OCI-LY1 (cell line): ENCODE data around the gene DNASE1L2.
"Not testable (repeated sequence)": the region's sequence is repeated elsewhere in the genome, so short reads cannot be mapped to it uniquely, and the experiment has no call there.

Source experiments
- H2AFZ ChIP-seq: fragments of 200-600 bp; sonication (generic), shearing (Covaris generic); 2 replicates; pipeline ENCODE4 v1.6.0; 2014; ENCODE audit warnings: antibody characterized with exemption, mild to moderate bottlenecking, low read length
- H3F3A ChIP-seq: fragments of 200-600 bp; sonication (generic), shearing (Covaris generic); 2 replicates; pipeline ENCODE4 v1.6.0; 2014; ENCODE audit warnings: mild to moderate bottlenecking, antibody characterized with exemption, low read length, moderate library complexity; ENCODE audit not compliant: insufficient read depth
- H3K27ac ChIP-seq: fragments of 200-600 bp; sonication (generic); 2 replicates; pipeline ENCODE4 v1.5.1; 2014; ENCODE audit warnings: low read length, mixed run types, mild to moderate bottlenecking, low read depth; ENCODE audit not compliant: poor library complexity, severe bottlenecking
- H3K27me3 ChIP-seq: fragments of 200-600 bp; sonication (generic); 2 replicates; pipeline ENCODE4 v1.6.0; 2014; ENCODE audit warnings: antibody characterized with exemption, mild to moderate bottlenecking, low read length, moderate library complexity; ENCODE audit not compliant: insufficient read depth
- H3K36me3 ChIP-seq: fragments of 200-600 bp; sonication (generic); 2 replicates; pipeline ENCODE4 v1.6.1; 2014; ENCODE audit warnings: mild to moderate bottlenecking, antibody characterized with exemption, low read length, moderate library complexity, mixed read lengths; ENCODE audit not compliant: insufficient read depth
- H3K4me1 ChIP-seq: fragments of 200-600 bp; sonication (generic); 2 replicates; pipeline ENCODE4 v1.5.1; 2014; ENCODE audit warnings: mild to moderate bottlenecking, low read length, moderate library complexity; ENCODE audit not compliant: insufficient read depth, severe bottlenecking
- H3K4me2 ChIP-seq: fragments of 200-600 bp; sonication (generic), shearing (Covaris generic); 2 replicates; pipeline ENCODE4 v1.6.1; 2014; ENCODE audit warnings: low read length
- H3K4me3 ChIP-seq: fragments of 200-600 bp; sonication (generic); 2 replicates; pipeline ENCODE4 v1.5.1; 2014; ENCODE audit warnings: low read length, low read depth, mild to moderate bottlenecking, mixed read lengths; ENCODE audit not compliant: poor library complexity, severe bottlenecking
- H3K79me2 ChIP-seq: fragments of 200-600 bp; shearing (Covaris generic); 2 replicates; pipeline ENCODE4 v1.6.1; 2016; ENCODE audit warnings: mixed run types, low read length, mixed read lengths; ENCODE audit not compliant: insufficient read depth
- H3K9ac ChIP-seq: fragments of 200-600 bp; sonication (generic), shearing (Covaris generic); 2 replicates; pipeline ENCODE4 v1.6.1; 2014; ENCODE audit warnings: mild to moderate bottlenecking, low read length, mixed read lengths
- H3K9me2 ChIP-seq: fragments of 200-600 bp; sonication (generic), shearing (Covaris generic); 2 replicates; pipeline ENCODE4 v1.6.1; 2014; ENCODE audit warnings: low read depth, mild to moderate bottlenecking, low read length, mixed read lengths
- H3K9me3 ChIP-seq: fragments of 200-600 bp; shearing (Covaris generic); 2 replicates; pipeline ENCODE4 v1.6.1; 2014; ENCODE audit warnings: low read length, mixed read lengths
- H4K20me1 ChIP-seq: fragments of 200-600 bp; sonication (generic), shearing (Covaris generic); 2 replicates; pipeline ENCODE4 v1.6.0; 2016; ENCODE audit warnings: mild to moderate bottlenecking, low read length; ENCODE audit not compliant: insufficient read depth
- CTCF ChIP-seq: fragments of 200-600 bp; sonication (generic), shearing (Covaris generic); IDR thresholded peaks from 2 replicates; pipeline ENCODE4 v1.5.1; 2017; ENCODE audit warnings: mild to moderate bottlenecking, antibody characterized with exemption, low read length, moderate library complexity, mixed read lengths
- EZH2 ChIP-seq: fragments of 200-600 bp; sonication (generic), shearing (Covaris generic); IDR thresholded peaks from 2 replicates; pipeline ENCODE4 v1.8.0; 2017; ENCODE audit warnings: borderline replicate concordance, mixed run types, mild to moderate bottlenecking, antibody characterized with exemption, low read length, moderate library complexity, mixed read lengths

The DNASE1L2 gene

GRCh38 chr16:2260250-2260649 is 24.0 kb downstream of the DNASE1L2 start:
- Histone ChIP-seq H3K4me1 (no peaks in the 10 kb centered on the region), H4K20me1 (no peaks in the 10 kb centered on the region), H3K79me2 (peaks cover 18% of the 10 kb centered on the region)

GRCh38 chr16:2263026-2263425 is 26.8 kb downstream of the DNASE1L2 start:
- H3K9me3 ChIP-seq, H3K4me2 ChIP-seq, H3K9me2 ChIP-seq, H3K27me3 ChIP-seq, H3F3A ChIP-seq, H3K4me3 ChIP-seq, H2AFZ ChIP-seq, H4K20me1 ChIP-seq, H3K9ac ChIP-seq, H3K27ac ChIP-seq: not testable (repeated sequence)
- Histone ChIP-seq H3K36me3 (peaks cover 86% of the 10 kb centered on the region), H3K4me1 (peaks cover 14% of the 10 kb centered on the region), H3K79me2 (peaks cover 41% of the 10 kb centered on the region)

More at GRCh38 chr16:2260250-2260649, 24.0 kb downstream of the DNASE1L2 start:
- Histone ChIP-seq H3K9me3 (no peaks in the 10 kb centered on the region), H3K9me2 (no peaks in the 10 kb centered on the region), H3F3A (no peaks in the 10 kb centered on the region), H3K27me3 (no peaks in the 10 kb centered on the region), H3K4me3 (no peak overlapping the region), H3K27ac (no peak overlapping the region), H3K36me3 (peaks cover 100% of the 10 kb centered on the region), H2AFZ (no peak overlapping the region), H3K4me2 (no peak overlapping the region), H3K9ac (no peak overlapping the region)
- TF ChIP-seq EZH2 (no peak), CTCF (no peak)

GRCh38 chr16:2266887-2267286 is 30.6 kb downstream of the DNASE1L2 start:
- not testable (repeated sequence) for H3K27ac ChIP-seq, H3K27me3 ChIP-seq, H3K9me2 ChIP-seq, H2AFZ ChIP-seq, H3K9me3 ChIP-seq, H4K20me1 ChIP-seq, H3F3A ChIP-seq
- Histone ChIP-seq H3K79me2 (peaks cover 41% of the 10 kb centered on the region), H3K36me3 (peaks cover 47% of the 10 kb centered on the region), H3K4me1 (peaks cover 27% of the 10 kb centered on the region), H3K4me2 (peak overlapping the region; percentile 79), H3K4me3 (peak overlapping the region; percentile 86), H3K9ac (peak overlapping the region; percentile 72)

GRCh38 chr16:2267505-2267912 is 31.3 kb downstream of the DNASE1L2 start:
- Histone ChIP-seq H3K9ac (peak overlapping the region; percentile 72), H3K79me2 (peaks cover 41% of the 10 kb centered on the region), H3K36me3 (peaks cover 41% of the 10 kb centered on the region), H3K4me3 (peak overlapping the region; percentile 86), H3K27ac (peak overlapping the region; percentile 80), H3K4me1 (peaks cover 27% of the 10 kb centered on the region), H3K4me2 (peak overlapping the region; percentile 79)
- H3F3A ChIP-seq, H2AFZ ChIP-seq, H3K9me2 ChIP-seq, H3K9me3 ChIP-seq, H3K27me3 ChIP-seq, H4K20me1 ChIP-seq: not testable (repeated sequence)
